ENCODE data around the gene SLAIN2.

The SLAIN2 gene

DNA sequence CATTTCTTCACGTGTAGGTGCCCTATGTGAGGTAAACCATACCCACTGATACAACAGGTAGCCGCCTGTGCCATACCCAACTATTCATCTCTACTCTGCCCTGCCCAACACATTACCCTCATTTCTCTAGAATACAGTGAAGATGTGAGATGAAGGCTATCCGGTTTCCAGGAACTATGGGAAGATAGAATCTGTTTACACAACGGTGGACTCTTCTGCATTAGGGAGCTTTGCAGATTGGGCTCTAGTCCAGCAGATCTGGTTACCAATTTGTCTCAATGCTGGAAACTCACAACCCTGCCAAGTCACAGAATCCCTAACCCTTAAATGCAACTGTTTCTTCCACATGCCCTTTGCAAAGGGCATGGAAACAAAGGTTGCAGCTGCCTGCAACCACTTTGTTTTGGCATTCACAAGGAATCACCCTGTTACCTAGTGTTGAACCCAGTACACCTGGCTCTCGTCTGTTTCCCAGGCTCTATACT lies 6.4 kb upstream of the SLAIN2 start:
- no peak for DNase-seq

DNA sequence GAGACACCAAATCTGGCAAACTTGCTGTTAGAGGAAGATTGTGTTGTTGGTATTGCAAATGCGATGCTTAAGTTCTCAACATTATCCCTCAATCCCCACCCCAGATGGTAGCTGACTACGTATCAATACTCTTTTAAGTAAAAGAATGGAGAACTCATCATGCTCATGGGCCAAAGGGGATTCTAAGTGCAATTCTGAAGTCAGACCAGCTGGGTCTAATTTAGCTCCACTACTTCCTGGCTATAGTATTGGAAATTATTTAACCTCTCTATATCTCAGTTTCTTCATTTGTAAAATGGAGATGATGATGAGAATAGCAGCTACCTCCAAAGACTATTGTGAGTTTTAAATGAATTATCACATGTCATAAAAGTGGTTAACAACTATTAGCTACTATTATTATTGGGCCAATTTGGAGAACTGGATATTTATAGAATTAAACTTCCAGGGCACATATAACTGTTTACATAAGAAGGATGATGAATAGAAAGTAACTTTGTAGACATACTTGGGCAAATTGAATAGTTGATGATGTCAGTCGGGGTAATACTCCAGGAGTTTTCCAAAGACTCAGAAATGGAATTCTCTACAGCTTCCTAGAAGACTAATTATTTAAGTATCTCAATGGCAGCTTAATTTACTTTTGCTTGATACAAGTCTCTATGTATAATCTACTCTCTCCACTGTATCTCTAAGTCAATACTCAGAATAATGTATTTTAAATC lies 5.0 kb upstream of the SLAIN2 start:
- no peak for DNase-seq

DNA sequence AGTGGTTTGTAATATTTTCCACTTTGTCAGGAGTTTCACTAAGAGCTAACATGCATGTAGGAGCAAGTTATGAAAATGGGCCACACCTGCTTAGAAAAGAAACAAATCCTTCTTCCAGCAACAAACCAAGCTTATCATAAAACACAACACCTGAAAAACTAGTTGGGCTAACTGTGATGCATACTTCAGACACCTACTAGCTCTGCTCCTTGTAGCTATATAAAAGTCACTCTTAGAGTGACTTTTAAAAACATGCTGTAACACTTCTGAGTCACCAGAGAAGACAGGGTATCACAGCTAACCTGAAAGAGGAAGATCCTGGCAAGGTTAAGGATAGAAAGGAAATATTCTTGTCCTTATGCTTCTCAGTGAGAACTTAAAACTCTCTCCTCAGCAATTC lies 3.6 kb upstream of the SLAIN2 start:
- DNase-seq: no peak

DNA sequence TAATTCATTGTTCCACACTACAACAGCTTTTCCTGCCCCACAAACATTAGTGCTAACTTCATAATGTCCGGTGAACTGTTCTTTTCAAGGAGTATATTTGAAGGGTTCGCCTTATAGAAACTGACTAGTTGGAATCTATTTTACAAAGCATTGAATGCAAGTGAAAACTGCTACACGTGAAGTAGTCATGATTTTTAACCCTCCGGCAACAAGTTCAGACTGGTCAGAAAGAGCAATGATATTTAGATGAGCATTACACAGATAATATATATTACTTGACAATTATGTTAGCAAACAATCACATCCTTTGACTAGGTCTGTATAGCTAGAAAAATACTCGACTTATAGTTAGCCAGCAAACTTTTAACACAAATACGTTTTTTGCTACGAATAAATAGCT lies 1.7 kb upstream of the SLAIN2 start:
- no peak for DNase-seq

DNA sequence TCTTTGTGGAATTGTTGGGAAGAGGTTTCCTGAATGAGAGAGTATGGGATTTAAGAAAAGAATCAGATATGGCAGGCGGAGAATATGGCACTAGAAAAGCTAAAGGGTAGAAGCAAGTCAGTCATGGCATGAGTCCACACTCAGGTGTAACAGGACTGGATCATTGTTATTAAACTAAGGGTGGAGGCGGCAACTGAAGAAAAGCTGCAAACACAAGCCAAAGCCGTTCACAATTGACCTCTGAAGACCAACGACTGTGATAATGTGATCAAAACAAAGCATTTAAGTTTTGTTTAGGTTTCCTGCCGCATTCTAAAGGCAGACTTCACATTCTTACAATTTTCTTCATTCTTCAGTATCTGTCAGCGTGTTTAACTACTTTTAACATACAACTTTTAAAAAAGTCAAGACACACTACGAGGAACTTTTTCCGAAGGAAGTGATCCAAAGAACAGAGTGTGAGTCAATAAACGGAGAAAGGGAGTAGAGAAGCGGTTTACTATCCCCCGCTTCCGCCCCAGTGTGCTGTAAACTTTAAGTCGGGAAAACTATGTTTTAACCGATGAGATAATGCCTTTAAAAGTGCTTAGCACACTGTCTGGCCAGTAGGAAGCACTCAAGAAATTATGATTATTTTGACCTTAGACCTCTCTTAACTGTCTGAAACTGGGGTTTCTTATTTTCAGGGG lies 909 bp upstream of the SLAIN2 start:
- DNase-seq: no peak

DNA sequence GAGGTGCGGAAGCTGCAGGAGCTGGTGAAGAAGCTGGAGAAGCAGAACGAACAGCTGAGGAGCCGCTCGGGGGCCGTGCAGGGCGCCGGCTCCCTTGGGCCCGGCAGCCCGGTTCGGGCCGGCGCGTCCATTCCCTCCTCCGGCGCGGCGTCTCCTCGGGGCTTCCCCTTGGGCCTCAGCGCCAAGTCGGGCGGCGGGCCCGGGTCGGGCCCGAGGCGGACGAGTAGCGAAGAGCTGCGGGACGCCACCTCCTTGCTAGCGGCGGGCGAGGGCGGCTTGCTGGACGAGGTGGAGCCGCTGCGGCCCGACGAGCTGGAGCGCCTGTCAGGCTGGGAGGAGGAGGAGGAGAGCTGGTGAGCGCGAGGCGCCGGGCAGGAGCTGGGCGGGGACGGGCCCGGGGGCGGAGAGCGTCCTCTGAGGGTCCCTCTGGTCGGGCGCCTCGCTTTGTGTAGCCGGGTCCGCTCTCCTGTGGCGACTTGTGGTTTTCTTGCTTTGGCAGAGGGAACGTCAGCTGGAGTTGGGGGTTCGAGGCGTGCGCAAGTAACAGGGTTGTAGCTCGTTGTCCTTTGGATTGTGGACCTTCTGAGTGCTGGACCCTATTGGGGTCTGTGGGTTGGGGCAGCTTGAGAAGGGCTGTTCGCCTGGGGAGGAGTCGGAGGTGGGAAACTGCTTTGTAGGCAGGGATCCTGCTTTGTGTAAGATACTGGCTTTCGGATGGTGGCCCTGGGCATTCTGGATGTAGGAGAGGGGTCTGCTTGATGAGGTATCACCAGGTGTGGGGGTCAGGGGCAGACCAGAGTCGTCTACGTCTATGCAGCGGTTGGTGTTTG lies 662 bp downstream of the SLAIN2 start:
- DNase-seq: peak; percentile 81

DNA sequence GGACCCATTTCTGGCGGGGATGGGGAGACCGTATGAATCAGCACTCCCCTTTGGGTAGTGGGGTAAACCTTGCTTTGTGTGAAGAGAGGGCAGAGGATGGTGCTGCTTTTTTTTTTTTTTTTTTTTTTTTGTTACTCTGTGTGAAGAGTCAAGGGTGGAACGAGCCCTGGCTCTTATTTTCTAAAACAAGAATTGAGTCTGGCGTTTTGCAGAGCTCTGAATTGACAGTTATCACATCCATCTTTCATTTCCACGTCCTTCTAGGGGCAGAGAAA lies 1.2 kb downstream of the SLAIN2 start:
- DNase-seq: no peak

DNA sequence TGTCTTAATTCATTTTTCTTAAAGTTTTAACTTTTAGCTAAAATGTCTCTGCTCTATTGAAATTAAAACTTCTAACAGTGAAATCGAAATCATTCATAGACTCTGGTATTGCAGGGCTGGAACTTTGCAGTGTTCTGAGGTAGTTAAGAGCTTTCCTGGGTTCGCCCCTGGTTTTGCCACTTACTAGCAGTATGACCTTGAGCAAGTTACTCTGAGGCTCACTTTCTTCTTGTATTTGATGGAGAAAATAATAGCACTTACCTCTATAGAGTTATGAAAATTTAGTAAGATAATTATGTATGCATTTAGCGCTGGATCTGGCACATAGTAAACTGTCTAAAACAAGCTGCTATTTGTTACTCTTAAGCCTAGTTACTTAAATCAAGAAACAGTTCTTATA lies 1.7 kb downstream of the SLAIN2 start:
- no peak for DNase-seq

DNA sequence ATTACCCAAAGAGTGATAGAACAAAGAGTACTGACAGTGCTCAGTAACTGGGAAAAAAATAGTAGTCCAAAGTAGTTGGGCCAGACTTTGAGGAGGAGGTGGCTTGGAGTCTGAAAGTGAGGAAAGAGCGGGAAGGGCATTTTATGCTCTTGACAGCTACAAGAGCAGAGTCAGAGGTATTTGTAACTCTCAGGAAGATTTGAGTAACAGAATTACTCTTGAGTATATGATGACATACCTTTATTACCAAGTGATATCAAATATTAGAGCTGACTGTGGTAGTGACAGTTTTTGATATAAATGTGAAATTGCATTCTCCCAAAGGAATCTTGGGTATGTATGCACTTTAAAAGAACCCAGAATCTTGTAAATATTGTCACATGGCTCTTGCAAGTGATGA lies 2.2 kb downstream of the SLAIN2 start:
- DNase-seq: no peak

DNA sequence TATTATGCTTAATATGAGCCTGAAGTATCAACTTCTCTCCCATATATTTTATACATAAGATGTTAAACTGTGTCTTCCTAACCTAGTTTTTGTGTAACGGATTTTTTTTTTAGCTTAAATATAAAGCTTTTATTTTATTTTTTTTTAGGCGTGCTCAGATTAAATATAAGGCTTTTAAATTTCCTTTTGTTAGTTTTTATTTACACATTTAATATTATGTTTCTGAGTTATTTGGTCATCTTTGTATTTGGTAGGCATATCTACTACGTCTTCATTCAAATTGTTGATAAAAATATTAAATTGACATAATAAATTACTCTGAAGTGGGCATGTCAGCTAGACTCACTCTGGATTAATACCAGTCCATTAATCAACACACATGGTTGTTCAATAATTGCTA lies 4.2 kb downstream of the SLAIN2 start:
- DNase-seq: no peak

DNA sequence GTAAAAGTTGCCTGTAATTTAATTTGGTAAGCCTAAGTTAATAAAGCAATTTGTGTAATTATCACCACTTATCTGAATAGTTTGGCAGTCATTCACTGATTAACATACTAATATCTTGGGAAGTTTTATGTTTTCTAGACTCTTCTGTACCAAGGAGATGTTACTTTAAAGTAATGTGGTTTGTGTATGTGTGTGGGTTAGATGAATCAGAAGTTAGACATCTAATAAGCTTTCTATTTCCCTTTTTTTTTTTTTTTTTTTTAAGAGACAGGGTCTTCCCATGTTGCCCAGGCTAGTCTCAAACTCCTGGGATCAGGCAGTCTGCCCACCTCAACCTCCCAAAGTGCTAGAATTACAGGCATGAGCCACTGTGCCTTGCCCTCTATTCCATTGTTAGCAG lies 5.3 kb downstream of the SLAIN2 start:
- DNase-seq: no peak

DNA sequence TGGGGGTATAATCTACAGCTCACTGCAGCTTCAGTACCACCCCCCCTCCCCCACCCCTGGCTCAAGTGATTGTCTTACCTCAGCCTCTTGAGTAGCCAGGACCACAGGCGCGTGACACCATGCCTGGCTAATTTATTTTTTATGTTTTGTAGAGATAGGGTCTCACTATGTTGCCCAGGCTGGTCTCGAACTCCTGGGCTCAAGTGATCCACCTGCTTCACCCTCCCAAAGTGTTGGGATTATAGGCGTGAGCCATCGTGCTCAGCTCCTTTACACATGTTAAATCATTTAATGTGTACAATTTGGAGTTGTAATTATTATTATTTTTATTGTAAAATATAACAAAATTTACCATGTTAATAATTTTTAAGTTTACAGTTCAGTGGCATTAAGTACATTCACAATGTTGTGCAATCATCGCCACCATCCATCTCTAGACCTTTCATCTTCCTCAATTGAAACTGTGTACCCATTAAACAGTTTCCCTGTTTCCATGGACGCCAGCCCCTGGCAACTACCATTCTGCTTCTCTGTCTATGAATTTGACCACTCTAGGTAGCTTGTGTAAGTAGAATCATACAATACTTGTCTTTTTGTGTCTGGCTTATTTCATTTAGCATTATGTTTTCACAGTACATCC lies 6.1 kb downstream of the SLAIN2 start:
- no peak for DNase-seq

DNA sequence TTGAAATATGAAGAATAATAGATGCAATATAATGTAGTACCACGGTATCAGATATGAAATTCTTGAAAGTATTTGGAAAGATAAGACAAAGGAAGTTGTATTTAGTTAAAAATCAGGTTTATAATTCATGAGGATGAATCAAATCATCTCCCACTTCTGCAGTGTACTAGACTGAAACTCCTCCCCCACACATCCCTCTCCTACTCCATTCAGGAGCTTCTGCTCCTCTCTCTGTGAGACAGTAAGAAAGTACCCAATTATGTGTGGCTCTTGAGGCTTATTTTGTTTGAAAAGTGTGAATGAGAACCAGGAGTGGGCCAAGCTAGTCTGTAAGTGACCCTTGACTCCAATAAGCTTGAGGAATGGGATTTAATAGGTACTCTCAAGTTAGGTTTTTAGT lies 9.5 kb downstream of the SLAIN2 start:
- DNase-seq: no peak

DNA sequence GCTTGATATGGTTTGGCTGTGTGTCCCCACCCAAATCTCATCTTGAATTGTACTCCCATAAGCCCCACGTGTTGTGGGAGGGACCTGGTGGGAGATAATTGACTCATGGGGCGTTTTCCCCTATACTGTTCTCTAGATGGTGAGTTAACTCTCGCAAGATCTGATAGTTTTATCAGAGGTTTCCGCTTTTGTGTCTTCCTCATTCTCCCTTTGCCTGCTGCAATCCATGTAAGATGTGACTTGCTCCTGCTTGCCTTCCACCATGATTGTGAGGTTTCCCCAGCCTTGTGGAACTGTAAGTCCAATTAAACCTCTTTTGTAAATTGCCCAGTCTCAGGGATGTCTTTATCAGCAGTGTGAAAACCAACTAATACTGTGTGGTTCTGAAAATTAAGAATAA lies 11.5 kb downstream of the SLAIN2 start:
- no peak for DNase-seq

DNA sequence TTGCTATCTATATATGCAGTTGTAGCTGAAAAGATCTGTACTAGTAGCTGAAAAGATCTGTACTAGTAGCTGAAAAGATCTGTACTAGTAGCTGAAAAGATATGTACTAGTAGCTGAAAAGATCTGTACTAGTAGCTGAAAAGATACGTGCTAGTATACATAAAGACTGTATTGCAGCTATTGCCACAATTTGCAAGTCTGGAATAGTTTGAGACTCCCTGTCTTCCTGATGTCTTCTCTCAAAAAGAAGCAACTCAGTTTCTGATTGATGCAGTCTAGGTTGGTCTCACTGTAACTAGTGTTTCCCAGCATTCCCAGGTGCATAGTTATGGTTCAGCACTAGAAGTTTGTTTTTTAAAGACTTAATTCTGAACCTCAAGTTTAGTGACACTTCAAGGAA lies 15.0 kb downstream of the SLAIN2 start:
- no peak for DNase-seq

DNA sequence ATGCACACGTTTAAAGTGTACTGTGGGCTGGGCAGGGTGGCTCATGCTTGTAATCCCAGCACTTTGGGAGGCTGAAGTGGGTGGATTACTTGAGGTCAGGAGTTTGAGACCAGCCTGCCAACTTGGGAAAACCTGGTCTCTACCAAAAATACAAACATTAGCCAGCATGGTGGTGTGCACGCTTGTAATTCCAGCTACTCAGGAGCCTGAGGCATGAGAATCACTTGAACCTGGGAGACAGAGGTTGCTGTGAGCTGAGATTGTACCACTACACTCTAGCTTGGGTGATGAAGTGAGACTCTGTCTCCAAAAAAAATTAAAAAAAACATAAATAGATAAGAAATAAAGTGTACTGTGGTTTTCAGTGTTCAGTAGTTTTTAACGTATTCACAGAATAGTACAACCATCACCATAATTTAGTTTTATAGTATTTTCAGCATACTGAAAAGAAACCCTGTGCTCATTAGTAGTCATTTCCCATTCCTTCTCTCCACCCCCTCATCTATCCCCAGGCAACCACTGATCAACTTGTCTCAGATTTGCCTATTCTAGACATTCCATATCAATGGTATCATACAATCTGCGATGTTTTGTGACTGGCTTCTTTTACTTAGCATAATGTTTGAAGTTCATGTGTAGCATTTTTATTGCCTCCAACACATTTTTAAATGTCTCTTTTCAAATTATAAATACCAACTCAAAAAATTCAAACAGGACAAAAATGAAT lies 19.1 kb downstream of the SLAIN2 start:
- DNase-seq: no peak

DNA sequence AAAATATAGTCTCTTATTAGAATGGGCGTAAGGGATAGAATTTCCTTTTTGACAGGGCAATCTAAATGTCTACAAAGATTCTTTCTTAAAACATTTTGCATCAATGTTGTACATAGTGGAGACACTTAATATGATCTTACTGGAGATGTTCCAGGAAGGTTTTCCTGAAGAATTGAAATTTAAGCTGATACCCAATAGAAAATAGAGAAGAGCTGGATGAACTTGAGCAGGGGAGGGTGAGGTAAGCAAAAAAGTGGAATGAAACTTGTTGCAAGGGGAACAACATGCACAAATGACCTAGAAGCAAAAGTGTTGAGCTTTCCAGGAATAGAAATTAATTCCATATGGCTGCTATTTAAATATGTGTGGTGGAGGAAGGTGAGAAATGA lies 19.7 kb downstream of the SLAIN2 start:
- no peak for DNase-seq

DNA sequence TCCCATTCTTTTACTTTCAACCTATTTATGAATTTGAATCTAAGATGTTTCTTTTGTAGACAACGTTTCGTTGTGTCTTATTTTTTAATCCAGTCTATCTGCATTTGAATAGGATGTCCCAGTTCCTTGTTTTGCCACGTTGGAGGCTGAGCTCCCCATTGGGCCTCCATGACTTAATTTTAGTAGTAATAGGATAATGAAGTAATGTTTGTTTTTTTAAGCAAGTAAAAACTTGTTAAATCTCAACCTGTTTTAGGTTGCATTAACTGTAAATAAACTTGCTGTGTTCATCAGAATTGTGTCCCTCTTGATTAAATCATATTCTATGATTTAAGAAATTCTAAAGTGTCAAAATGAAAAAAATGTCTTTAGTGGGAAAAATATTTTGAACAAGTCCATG lies 25.3 kb downstream of the SLAIN2 start:
- no peak for DNase-seq

DNA sequence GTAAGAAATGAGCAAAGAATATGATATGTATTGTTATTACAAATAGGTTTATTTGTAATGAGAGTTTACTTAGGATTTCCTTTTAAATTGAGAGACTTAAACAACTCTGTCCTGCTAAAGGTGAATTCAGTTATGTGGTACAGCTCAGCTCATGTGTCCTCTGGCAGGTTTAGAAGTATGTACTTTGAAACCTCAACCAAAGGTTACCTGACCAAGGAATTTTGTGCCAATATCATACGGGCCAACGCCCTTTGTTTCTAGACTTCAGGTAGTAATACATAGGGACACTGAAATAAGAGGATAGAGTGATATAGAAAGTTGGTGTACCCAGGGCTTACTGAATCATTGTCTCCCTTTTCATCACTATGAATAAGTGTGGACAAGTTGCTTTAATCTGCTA lies 25.7 kb downstream of the SLAIN2 start:
- DNase-seq: no peak

DNA sequence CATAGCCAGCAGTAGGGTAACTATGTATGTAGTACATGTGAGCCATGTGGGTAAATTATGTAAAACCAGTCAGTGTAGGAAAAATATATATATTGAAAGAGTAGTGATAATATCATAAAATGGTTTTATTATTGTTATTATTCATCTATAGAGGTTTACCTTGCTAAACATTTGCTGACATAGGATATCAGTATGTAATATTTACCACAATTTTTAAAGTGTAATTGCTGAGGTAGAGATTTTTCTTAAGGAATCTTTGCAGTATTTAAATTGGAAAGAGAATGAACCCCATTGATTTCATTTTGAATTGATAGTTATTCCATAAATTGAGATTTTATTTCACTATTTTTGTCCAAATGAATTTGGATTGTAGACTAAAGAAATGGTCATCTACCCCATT lies 27.1 kb downstream of the SLAIN2 start:
- no peak for DNase-seq

DNA sequence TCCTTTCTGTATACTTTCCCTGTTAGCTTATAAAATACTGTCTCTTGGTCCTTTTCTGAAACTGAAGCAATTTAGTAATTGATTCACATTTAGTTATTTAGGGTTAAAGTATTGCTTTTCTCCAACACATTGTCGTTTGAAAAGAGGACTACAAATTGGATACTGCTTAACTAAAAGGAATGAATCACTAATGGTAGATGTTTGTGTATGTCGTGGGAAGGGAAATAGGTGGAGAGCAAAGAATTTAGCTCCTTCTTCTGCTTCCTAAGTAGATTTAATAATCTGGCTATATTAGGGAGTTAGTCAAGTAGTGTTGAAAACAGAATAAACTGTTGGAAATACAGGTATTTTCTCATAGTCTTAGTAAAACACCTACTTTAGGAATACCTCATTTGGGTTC lies 27.9 kb downstream of the SLAIN2 start:
- no peak for DNase-seq

DNA sequence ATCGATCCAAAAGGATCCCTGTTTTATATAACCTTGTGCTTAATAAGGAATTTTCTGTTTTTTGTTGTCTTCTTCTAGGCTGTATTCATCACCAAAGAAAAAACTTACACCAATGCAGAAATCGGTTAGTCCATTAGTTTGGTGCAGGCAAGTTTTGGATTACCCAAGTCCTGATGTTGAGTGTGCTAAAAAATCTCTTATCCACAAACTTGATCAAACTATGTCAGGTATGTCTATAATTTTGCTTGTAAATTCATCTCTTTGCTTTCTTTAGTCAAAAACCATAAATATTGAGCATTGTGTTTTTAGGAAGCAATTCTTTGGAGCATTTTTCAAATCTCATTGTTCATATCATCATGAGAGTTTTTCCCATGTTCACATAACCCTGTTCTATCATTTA lies 28.4 kb downstream of the SLAIN2 start:
- DNase-seq: no peak

Measured in left hindlimb (tissue), 1 donor.